ENCODE measurements around the gene ZNF846.
A peak's percentile ranks its signal among the peaks of the same experiment; 100 is the strongest.
"Not testable (repeated sequence)": the region's sequence is repeated elsewhere in the genome, so short reads cannot be mapped to it uniquely, and the experiment has no call there.

The ZNF846 gene

DNA sequence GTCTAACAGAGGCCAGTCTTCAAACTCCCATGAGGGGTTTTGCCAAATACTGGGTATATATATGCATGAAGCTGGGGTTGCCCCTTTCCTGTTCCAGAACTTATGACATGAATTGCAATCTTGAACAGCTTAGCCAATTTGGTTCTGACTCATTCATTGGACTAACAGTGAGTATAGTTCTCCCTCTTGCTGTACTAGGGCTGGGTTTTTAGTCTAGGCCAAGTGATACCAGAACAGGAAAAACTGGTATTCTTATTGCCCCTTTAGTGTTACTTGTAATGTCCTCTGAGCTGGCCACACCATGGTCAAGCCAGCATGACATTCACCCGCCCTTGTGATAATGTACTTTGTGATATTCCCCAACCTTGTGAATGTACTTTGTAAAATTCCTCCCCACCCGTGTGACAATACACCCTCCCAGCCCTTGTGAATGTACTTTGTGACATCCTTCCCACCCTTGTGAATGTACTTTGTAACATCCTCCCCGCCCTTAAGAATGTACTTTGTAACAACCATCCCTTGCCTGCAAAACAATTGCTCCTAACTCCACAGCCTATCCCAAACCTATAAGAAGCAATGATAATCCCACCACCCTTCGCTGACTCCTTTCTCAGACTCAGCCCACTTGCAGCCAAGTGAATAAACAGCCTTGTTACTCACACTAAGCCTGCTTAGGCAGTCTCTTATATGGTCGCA, 26.9 kb downstream of the ZNF846 start:
- Histone ChIP-seq H3K4me3 (no peak overlapping the region), H3K4me2 (no peak overlapping the region), H3K27ac (no peak overlapping the region), H3K27me3 (no peaks in the 10 kb centered on the region), H3K9me3 (replicated peaks in 1 of 11) (peaks cover 29 to 65% (median 43%) of the 10 kb centered on the region in 11 experiments), H3K36me3 (peaks cover 0 to 50% (median 9%) of the 10 kb centered on the region in 11 experiments; a peak in 14 of 22 replicates), H3K4me1 (no peaks in the 10 kb centered on the region), H3K9ac (no peak overlapping the region), H4K20me1 (no peaks in the 10 kb centered on the region)
- TF ChIP-seq Cebpa-rat (IDR thresholded peaks at IDR 0.05) = no peak

DNA sequence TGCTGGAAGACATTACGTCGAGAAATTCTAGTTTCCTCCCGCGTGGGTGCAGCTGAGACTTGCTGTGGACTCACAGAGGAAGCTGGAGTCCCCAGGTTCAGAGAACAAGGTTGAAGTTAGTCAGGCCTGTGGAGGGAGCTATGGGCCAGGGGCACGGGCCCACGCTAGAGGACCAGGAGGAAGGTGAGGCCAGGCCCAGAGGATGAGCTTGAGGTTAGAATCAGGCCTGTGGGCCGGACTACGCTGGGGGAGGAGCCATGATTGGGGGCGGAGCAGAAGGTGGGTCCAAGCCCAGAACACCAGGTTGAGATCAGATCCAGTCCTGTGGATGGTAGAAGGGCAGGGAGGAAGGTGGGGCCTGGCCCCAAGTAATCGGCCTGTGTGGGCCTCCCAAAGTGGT, 32.6 kb downstream of the ZNF846 start:
- no peak for TF ChIP-seq Cebpa-rat (IDR thresholded peaks at IDR 0.05)
- H3K4me3 ChIP-seq = no peak overlapping the region
- no peaks in the 10 kb centered on the region for H4K20me1 ChIP-seq
- H3K27ac ChIP-seq = no peak overlapping the region
- no peak overlapping the region for H3K4me2 ChIP-seq
- H3K36me3 ChIP-seq = peaks cover 0 to 19% (median 6%) of the 10 kb centered on the region in 11 experiments; a peak in 9 of 22 replicates
- peaks cover 21 to 44% (median 36%) of the 10 kb centered on the region in 11 experiments for H3K9me3 ChIP-seq (replicated peaks in 1 of 11)
- no peak overlapping the region for H3K9ac ChIP-seq
- H3K4me1 ChIP-seq = no peaks in the 10 kb centered on the region
- no peaks in the 10 kb centered on the region for H3K27me3 ChIP-seq

DNA sequence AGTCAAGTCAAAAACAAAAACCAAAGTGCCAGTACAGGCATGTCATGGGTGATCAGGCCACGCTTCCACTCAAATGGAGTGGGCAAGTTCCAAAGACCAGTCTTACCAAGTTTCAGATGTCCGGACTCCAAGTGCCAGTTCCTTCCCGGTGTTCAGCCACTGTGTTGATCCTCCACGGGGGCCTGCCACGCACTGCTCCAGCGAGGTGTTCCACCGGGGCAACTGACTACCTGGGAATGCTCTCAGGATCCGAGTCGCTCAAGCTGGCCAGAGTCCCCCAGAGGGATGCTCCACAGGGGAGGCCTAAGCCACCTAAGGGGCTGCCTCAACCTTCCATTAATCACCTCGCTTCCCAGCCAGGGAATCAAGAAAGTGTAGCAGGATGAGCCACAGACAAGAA, 38.5 kb downstream of the ZNF846 start:
- H3K9me3 ChIP-seq (replicated peaks in 1 of 11) = peaks cover 3 to 26% (median 15%) of the 10 kb centered on the region in 11 experiments; a peak in 20 of 22 replicates
- H3K4me2 ChIP-seq, H3K4me3 ChIP-seq, H3K9ac ChIP-seq, H3K27ac ChIP-seq, H3K4me1 ChIP-seq, H4K20me1 ChIP-seq, H3K36me3 ChIP-seq, H3K27me3 ChIP-seq: not testable (repeated sequence)

DNA sequence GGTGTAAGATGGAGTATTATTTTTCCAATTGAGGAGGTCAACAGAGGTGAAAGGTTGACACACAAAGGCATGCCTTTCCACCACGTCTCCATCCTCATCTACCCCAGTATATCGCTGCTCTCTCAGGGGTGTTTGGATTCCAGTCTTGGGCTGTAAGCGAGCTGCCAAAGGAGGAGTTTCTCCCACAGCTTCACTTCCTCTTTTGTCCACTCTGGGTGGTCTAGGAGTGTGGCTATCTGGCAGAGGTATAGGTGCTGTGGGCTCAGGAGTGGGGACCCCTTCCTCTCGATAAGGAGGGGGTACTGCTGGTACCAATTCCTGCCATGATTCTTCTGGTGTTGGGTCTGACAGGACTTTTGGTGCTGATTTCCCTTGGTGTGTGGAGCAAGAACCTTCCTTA, 39.4 kb downstream of the ZNF846 start:
- no peaks in the 10 kb centered on the region for H3K27me3 ChIP-seq
- H4K20me1 ChIP-seq = no peaks in the 10 kb centered on the region
- no peak overlapping the region for H3K4me3 ChIP-seq
- no peak overlapping the region for H3K9ac ChIP-seq
- peaks cover 12 to 27% (median 18%) of the 10 kb centered on the region in 11 experiments for H3K9me3 ChIP-seq (replicated peaks in 1 of 11)
- H3K27ac ChIP-seq = no peak overlapping the region
- no peaks in the 10 kb centered on the region for H3K36me3 ChIP-seq
- no peak for TF ChIP-seq Cebpa-rat (IDR thresholded peaks at IDR 0.05)
- no peaks in the 10 kb centered on the region for H3K4me1 ChIP-seq
- H3K4me2 ChIP-seq = no peak overlapping the region

DNA sequence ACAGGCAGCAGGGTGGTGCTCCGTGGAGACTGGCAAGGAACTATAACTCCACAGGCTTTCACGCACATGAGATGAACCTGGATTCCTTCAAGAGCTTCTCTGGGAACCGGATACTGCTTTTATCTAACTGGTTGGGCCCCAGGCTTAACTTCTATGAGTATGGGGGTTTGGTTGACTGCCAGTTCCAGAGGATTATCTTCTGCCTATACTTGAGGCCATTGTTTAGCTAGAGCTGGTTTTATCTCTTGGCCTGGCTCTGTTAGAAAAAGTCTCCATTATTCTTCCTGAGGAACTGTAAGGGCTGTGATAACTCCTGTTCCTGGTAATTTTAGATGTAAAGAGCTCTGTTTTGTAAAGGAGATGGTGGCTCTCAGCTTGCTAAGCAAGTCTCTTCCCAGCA, 40.9 kb downstream of the ZNF846 start:
- Histone ChIP-seq H3K4me2 (no peak overlapping the region), H3K9ac (no peak overlapping the region), H4K20me1 (no peaks in the 10 kb centered on the region), H3K9me3 (replicated peaks in 1 of 11) (peaks cover 22 to 41% (median 33%) of the 10 kb centered on the region in 11 experiments), H3K4me3 (no peak overlapping the region), H3K27me3 (no peaks in the 10 kb centered on the region), H3K36me3 (no peaks in the 10 kb centered on the region), H3K4me1 (peaks cover 0 to 3% (median 0%) of the 10 kb centered on the region in 10 experiments; a peak in 2 of 20 replicates), H3K27ac (no peak overlapping the region)
- TF ChIP-seq Cebpa-rat (IDR thresholded peaks at IDR 0.05) = no peak

DNA sequence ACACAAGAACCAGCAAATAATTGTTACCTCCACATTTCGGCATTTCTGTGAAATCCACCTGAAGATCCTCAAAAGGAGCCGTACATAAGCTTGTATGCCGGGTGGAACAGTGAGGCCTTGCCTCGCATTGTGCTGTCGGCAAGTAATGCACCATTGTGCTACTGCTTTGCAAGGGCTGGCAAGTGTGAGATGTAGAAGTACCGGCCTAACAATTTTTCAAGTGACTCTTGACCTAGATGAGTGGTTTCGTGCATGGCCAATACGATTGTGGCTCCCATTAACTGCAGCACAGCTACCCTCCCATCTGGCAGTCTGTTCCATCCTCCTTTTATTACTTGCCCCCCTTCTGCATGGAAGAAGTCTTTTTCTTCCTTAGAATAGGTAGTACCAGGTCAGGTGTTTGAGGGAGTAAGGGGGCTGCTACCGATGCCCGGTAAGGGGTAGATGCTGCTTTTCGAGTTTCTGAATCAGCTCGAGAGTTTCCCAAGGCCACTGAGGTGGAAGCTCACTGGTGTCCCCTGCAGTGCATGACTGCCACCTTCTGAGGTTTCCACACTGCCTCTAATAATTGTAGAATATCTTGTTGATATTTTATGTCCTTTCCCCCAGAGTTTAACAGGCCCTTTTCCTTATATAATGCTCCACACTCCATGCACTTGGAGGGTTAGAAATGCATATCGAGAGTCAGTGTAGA, 42.9 kb downstream of the ZNF846 start:
- not testable (repeated sequence) for H3K9ac ChIP-seq, H3K27ac ChIP-seq, H3K4me3 ChIP-seq, H3K27me3 ChIP-seq, H4K20me1 ChIP-seq, H3K36me3 ChIP-seq, H3K4me2 ChIP-seq
- H3K4me1 ChIP-seq = peaks cover 0 to 18% (median 6%) of the 10 kb centered on the region in 10 experiments; a peak in 13 of 20 replicates
- peaks cover 22 to 47% (median 34%) of the 10 kb centered on the region in 11 experiments for H3K9me3 ChIP-seq (replicated peaks in 1 of 11)

DNA sequence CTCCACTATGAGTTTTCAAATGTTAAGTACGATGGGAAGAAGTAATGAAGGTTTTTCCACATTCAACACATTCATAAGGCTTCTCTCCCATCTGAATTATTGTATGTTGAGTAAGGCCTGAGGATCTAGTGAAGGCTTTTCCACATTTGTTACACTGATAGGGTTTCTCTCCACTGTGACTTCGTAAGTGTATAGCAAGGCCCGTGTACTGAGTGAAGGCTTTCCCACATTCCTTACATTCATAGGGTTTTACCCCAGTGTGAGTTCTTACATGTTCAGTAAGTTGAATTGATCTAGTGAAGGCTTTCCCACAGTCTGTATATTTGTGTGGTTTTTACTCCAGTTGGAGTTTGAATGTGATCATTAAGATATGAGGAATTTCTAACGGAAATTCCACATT, 44.4 kb downstream of the ZNF846 start:
- no peaks in the 10 kb centered on the region for H4K20me1 ChIP-seq
- H3K36me3 ChIP-seq = no peaks in the 10 kb centered on the region
- TF ChIP-seq Cebpa-rat (IDR thresholded peaks at IDR 0.05) = no peak
- no peak overlapping the region for H3K9ac ChIP-seq
- no peaks in the 10 kb centered on the region for H3K27me3 ChIP-seq
- H3K4me1 ChIP-seq = peaks cover 0 to 18% (median 6%) of the 10 kb centered on the region in 10 experiments; a peak in 13 of 20 replicates
- no peak overlapping the region for H3K27ac ChIP-seq
- H3K4me3 ChIP-seq = no peak overlapping the region
- peaks cover 22 to 44% (median 30%) of the 10 kb centered on the region in 11 experiments for H3K9me3 ChIP-seq (replicated peaks in 1 of 11)
- no peak overlapping the region for H3K4me2 ChIP-seq

DNA sequence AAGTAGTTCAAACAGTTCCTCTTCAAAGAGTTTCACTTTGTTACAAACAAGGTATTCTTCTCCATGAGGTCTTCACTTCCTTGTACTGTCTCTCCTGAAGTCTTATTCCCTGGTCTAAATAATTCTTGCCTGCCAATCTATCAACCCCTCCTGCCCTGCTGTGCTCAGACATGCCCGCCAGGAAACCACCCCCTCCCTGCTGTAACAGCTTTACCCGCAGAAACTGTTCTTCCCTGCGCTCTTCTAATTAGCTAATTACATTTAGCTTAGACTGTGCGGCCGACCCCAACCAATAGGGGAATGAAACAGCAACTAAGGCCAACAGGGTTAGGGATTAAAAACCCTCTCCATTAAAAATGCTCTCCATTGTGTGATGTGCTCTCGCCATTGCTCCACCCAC, 46.7 kb downstream of the ZNF846 start:
- Histone ChIP-seq H3K36me3 (no peaks in the 10 kb centered on the region), H3K9ac (no peak overlapping the region; a peak in 1 of 22 replicates), H3K4me3 (no peak overlapping the region; a peak in 1 of 20 replicates), H3K4me1 (peaks cover 0 to 23% (median 6%) of the 10 kb centered on the region in 10 experiments; a peak in 13 of 20 replicates), H3K27ac (peak overlapping the region in 3 of 11 experiments; percentile 11 to 37 (median 31); a peak in 2 of 22 replicates), H3K27me3 (no peaks in the 10 kb centered on the region), H4K20me1 (no peaks in the 10 kb centered on the region), H3K9me3 (replicated peaks in 1 of 11) (peaks cover 22 to 44% (median 30%) of the 10 kb centered on the region in 11 experiments), H3K4me2 (peak overlapping the region in 10 of 11 experiments; percentile 1 to 55 (median 42); a peak in 15 of 22 replicates)
- TF ChIP-seq Cebpa-rat (IDR thresholded peaks at IDR 0.05) = no peak

DNA sequence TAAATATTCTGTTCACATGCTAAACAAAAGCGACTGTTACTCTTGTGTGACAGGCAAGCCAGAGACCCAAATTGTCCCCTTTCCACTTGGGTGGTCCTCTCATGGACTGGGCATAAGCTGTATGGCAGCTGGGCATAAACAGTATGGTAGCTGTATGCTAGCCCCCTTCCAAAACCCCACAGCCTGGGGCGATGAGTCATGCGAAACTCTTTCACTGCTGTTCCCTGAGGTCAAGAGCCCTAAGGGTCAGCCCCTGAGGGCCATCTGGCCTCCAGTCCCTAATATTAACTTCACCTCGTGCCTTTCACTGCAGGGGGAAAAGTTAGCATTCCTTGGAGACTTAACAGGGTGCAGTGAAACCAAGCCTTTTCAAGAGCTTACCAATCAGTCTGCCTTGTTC, 48.0 kb downstream of the ZNF846 start:
- H3K36me3 ChIP-seq = no peaks in the 10 kb centered on the region
- H3K9me3 ChIP-seq (replicated peaks in 1 of 11) = peaks cover 22 to 39% (median 28%) of the 10 kb centered on the region in 11 experiments
- no peak overlapping the region for H3K27ac ChIP-seq
- peaks cover 0 to 33% (median 6%) of the 10 kb centered on the region in 10 experiments; a peak in 13 of 20 replicates for H3K4me1 ChIP-seq
- no peaks in the 10 kb centered on the region for H4K20me1 ChIP-seq
- no peak overlapping the region for H3K4me3 ChIP-seq
- no peak overlapping the region for H3K9ac ChIP-seq
- H3K4me2 ChIP-seq = no peak overlapping the region
- TF ChIP-seq Cebpa-rat (IDR thresholded peaks at IDR 0.05) = no peak
- no peaks in the 10 kb centered on the region for H3K27me3 ChIP-seq
